ENCODE data around the gene UBAP1L.

The UBAP1L gene

GRCh38 chr15:65115086-65115485 lies at the start of gene UBAP1L:
UBAP1L (minus strand) TSS chr15:65115200; CDS start chr15:65106215, 8,985 bp downstream.
- ChIA-PET CTCF (interaction anchor here (0.8 to 1.8 kb wide), 5 partner anchors 9 to 110 kb away, joined by 3 to 8 read pairs (median 3); no protein-coding TSS in a partner anchor), POLR2A (no interaction called here)
- TF ChIP-seq, protein P1, sequence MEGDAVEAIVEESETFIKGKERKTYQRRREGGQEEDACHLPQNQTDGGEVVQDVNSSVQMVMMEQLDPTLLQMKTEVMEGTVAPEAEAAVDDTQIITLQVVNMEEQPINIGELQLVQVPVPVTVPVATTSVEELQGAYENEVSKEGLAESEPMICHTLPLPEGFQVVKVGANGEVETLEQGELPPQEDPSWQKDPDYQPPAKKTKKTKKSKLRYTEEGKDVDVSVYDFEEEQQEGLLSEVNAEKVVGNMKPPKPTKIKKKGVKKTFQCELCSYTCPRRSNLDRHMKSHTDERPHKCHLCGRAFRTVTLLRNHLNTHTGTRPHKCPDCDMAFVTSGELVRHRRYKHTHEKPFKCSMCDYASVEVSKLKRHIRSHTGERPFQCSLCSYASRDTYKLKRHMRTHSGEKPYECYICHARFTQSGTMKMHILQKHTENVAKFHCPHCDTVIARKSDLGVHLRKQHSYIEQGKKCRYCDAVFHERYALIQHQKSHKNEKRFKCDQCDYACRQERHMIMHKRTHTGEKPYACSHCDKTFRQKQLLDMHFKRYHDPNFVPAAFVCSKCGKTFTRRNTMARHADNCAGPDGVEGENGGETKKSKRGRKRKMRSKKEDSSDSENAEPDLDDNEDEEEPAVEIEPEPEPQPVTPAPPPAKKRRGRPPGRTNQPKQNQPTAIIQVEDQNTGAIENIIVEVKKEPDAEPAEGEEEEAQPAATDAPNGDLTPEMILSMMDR (IDR thresholded peaks at IDR 0.05; ENCODE audit: control extremely low read depth, extremely low read depth, low read depth, missing control alignments): no peak
- no peak for DNase-seq (ENCODE audit: extremely low spot score)

DNA sequence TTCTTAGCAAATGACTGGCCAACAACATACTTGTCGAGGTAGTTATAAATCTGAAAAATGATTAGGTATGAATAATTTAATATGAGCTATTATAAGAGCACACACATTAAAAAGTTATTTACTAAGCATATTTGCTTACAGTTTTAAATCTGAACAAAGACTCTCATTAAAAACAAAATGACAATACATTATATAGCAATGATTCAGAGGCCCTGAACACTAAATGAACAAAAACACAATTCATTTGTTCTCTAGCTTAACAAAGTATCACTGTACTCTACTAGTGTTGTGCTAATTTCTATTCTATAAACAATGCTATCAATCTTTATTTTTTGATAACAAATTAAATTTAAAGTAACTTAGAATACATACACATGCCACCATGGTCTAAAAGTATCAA lies 49.1 kb upstream of the UBAP1L start:
- TF ChIP-seq, protein P1 (IDR thresholded peaks at IDR 0.05; ENCODE audit: control extremely low read depth, extremely low read depth, low read depth, missing control alignments): no peak
- CTCF ChIA-PET: interaction anchor here (0.8 to 1.5 kb wide), 2 partner anchors 11 to 220 kb away, joined by 3 to 8 read pairs; no protein-coding TSS in a partner anchor
- POLR2A ChIA-PET: no interaction called here
- DNase-seq (ENCODE audit: extremely low spot score): no peak

DNA sequence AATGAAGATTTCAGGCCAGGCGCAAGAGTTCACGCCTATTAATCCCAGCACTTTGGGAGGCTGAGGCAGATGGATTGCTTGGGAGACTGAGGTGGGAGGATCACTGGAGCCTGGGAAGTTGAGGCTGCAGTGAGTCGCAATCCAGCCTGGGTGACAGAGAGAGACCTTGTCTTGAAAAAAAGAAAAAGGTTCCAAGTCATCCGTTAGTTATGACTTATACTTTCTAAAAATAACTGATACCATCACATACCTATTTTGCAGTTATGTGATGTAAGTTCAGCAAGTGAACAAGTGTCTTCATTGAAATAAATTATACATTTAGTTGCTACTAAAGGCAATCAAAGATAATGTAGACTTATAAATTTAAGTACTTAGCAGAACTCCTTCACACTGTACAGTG lies 48.0 kb upstream of the UBAP1L start:
- ChIA-PET POLR2A (no interaction called here), CTCF (interaction anchor here (1.2 to 2.3 kb wide), 2 partner anchors 20 to 108 kb away, joined by 3 to 7 read pairs; no protein-coding TSS in a partner anchor)
- TF ChIP-seq, protein P1 (IDR thresholded peaks at IDR 0.05; ENCODE audit: control extremely low read depth, extremely low read depth, low read depth, missing control alignments): no peak
- no peak for DNase-seq (ENCODE audit: extremely low spot score)

GRCh38 chr15:65156692-65157091 lies 41.7 kb upstream of the UBAP1L start:
- ChIA-PET POLR2A (no interaction called here), CTCF (interaction anchor here (0.7 to 1.3 kb wide), 2 partner anchors 8 to 94 kb away, joined by 3 to 4 read pairs; no protein-coding TSS in a partner anchor)
- TF ChIP-seq, protein P1 (IDR thresholded peaks at IDR 0.05; ENCODE audit: control extremely low read depth, extremely low read depth, low read depth, missing control alignments): no peak
- DNase-seq (ENCODE audit: extremely low spot score): no peak

GRCh38 chr15:65154720-65155119 lies 39.7 kb upstream of the UBAP1L start:
- POLR2A ChIA-PET: no interaction called here
- CTCF ChIA-PET: no interaction called here
- TF ChIP-seq, protein P1 (IDR thresholded peaks at IDR 0.05; ENCODE audit: control extremely low read depth, extremely low read depth, low read depth, missing control alignments): no peak

DNA sequence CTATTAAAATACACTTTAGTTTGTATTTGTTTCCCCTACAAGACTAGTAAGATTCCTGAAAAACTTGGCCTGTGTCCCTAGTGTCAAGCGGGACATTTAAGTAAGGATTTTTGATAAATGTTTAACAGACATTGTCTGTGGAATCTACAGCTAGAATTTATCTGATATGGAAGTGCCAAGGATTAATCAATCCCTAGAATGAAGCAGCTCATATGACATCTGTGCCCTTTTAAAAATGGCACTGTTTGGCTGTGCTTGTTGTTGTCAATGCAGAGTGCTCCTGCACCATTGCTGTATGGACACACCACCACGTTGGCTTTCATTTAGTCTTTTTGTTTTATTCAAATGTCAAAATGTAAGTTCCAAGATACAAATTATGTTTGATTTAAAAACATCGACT lies 32.9 kb upstream of the UBAP1L start:
- ChIA-PET CTCF (interaction anchor here (1.0 kb wide), 1 partner anchor 9 kb away, joined by 4 read pairs; no protein-coding TSS in a partner anchor), POLR2A (no interaction called here)
- TF ChIP-seq, protein P1 (IDR thresholded peaks at IDR 0.05; ENCODE audit: control extremely low read depth, extremely low read depth, low read depth, missing control alignments): no peak
- DNase-seq (ENCODE audit: extremely low spot score): no peak

More at GRCh38 chr15:65154720-65155119, 39.7 kb upstream of the UBAP1L start:
- DNase-seq (ENCODE audit: extremely low spot score): no peak
